Activated naive CD8-positive, alpha-beta T cell treated with anti-CD3 and anti-CD28 coated beads for 36 hours (primary cell): ENCODE measurements around the gene AKAP7. TPM values are rescaled to one million over a fixed set of nuclear protein-coding genes. Genes with fewer than 3 reads are reported as not detected.
"Not testable (repeated sequence)": the region's sequence is repeated elsewhere in the genome, so short reads cannot be mapped to it uniquely, and the experiment has no call there.

ENCODE experiments used
- DNase-seq: peaks from one replicate; pipeline ENCODE4 v3.0.0; 2021
- H3K27ac Mint-ChIP-seq: one replicate; pipeline ENCODE4 v1.8.0; 2022; ENCODE audit warnings: mild to moderate bottlenecking, moderate library complexity, mixed read lengths
- H3K27me3 Mint-ChIP-seq: one replicate; pipeline ENCODE4 v1.8.0; 2022; ENCODE audit warnings: mild to moderate bottlenecking, mixed read lengths
- H3K36me3 Mint-ChIP-seq: one replicate; pipeline ENCODE4 v1.8.0; 2021; ENCODE audit warnings: mild to moderate bottlenecking, mixed read lengths
- H3K4me1 Mint-ChIP-seq: one replicate; pipeline ENCODE4 v1.8.0; 2021; ENCODE audit warnings: mixed read lengths
- H3K4me3 Mint-ChIP-seq: one replicate; pipeline ENCODE4 v1.8.0; 2022; ENCODE audit warnings: mild to moderate bottlenecking, moderate library complexity, mixed read lengths
- H3K9me3 Mint-ChIP-seq: one replicate; pipeline ENCODE4 v1.8.0; 2022; ENCODE audit warnings: mixed read lengths
- total RNA-seq, 2 experiments: library from RNA; stranded (reverse); gene quantifications; one replicate each; pipeline ENCODE4 v1.2.3, GENCODE V29; 2021

The AKAP7 gene
- total RNA-seq, 2 experiments from 2014 or later: 6.0 to 6.2 TPM

DNA sequence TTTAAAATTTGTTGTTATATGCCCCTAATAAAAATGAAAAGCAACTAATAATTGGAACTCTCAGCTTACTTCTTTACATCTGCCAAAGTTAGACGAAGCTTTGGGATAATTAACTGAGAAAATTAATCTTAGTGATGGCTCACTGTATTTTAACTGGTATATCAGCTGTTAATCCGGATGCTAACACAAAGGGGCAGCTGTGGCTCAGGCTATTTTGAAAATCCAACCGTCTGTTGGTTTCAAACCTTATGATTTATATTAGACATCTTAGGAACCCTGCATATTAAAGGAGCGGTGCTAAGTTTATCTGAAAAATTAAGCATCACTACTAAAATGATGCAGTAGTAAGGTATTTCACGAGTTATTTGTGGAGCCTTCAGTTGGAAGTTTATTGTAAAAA is 96.6 kb downstream of the AKAP7 start:
- Mint-ChIP-seq H3K27ac (no peak overlapping the region), H3K36me3 (peaks cover 17% of the 10 kb centered on the region), H3K27me3 (no peaks in the 10 kb centered on the region), H3K4me3 (no peak overlapping the region), H3K9me3 (peaks cover 5% of the 10 kb centered on the region), H3K4me1 (peaks cover 12% of the 10 kb centered on the region)
- DNase-seq: no peak

DNA sequence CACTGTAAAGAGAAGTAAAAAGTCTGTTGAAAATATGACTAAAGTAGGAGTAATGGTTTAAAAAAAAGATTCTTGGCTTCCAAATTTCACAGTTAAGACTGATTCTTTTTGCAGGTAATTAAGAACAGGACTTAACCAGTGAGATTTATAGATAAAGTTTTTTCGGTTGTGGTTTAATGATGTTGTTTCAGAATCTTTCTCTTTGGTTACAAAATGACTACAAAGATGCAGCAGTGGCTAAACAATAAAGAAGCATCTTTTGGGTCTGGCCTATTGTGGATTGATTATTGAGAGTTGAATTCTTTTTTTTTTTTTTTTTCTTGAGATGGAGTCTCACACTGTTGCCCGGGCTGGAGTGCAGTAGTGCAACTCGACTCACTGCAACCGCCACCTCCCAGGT is 109.7 kb downstream of the AKAP7 start:
- no peak for DNase-seq
- Mint-ChIP-seq H3K4me1 (peaks cover 10% of the 10 kb centered on the region), H3K27me3 (no peaks in the 10 kb centered on the region), H3K4me3 (no peak overlapping the region), H3K36me3 (peaks cover 23% of the 10 kb centered on the region), H3K9me3 (peaks cover 11% of the 10 kb centered on the region), H3K27ac (no peak overlapping the region)

DNA sequence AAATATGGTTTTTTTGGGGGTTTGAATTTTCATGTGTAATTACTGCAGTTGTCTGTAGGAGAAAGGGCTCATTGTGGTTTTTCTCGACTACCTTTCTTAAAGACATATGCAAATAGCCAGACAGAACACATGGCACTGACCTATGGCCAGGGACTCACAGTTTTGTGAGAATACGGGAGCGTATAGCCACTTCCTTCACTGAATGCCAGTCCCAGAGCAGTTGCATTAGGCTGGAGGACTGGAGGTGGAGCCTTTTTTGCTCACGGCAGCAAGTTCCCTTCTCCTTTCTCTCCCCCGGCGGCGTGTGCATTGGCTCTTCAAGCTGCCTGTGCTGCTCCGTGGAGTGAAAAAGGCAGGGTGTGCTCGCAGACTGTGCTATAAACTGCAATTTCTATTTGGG is 114.9 kb downstream of the AKAP7 start:
- H3K27me3 Mint-ChIP-seq: no peaks in the 10 kb centered on the region
- peak; percentile 9 for DNase-seq
- peak overlapping the region; percentile 73 for H3K4me3 Mint-ChIP-seq
- peaks cover 46% of the 10 kb centered on the region for H3K4me1 Mint-ChIP-seq
- H3K9me3 Mint-ChIP-seq: no peaks in the 10 kb centered on the region
- no peak overlapping the region for H3K27ac Mint-ChIP-seq
- peaks cover 4% of the 10 kb centered on the region for H3K36me3 Mint-ChIP-seq

DNA sequence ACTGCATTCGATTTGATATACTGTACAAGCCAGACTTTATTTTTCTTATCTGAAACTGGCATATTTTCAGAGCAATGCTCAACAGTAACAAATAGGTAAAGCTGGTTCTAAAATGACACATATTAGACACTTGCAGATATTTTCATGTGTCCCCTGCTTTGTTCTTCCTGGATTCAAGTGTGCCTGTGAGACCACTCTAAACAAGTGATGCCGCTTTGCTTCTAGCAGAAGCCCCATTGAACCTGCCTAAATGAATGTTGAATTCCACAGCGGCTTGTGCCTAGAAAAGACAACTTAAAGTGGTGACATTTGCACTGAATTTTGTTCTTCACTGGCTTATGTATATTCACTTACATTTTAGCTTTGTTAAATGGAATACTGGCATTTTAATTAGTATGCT is 115.7 kb downstream of the AKAP7 start:
- peak overlapping the region; percentile 73 for H3K4me3 Mint-ChIP-seq
- DNase-seq: no peak
- H3K9me3 Mint-ChIP-seq: no peaks in the 10 kb centered on the region
- H3K27ac Mint-ChIP-seq: no peak overlapping the region
- no peaks in the 10 kb centered on the region for H3K27me3 Mint-ChIP-seq
- peaks cover 3% of the 10 kb centered on the region for H3K36me3 Mint-ChIP-seq
- H3K4me1 Mint-ChIP-seq: peaks cover 51% of the 10 kb centered on the region

DNA sequence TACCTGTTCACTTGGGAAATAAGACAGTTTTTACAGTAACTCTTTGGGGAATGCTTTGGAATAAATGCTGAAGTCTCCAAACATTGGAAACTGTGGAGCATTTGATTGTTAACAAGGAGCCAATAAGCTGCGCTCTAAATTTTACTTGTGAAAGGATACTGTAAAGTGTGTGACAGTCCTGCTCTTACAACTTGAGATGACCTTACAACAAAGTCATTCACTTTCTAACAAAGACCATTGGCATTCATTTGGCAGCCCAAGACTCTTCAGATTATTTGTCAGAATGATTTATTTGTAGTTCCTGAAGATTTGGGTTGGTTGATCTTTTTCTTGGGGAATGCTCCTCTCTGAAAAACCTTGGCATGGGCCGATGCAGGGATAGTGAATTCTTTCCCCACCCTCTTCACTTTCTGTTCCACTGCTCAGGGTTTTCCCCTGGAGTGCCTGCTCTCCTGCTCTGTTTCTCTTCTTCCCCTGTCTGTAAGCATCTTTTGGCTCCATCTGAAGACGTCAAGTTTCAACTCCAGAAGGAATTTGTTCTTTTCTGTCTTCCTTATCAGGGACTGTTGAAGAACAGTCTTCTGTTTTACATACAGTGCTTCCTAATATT is 116.4 kb downstream of the AKAP7 start:
- Mint-ChIP-seq H3K36me3 (peaks cover 3% of the 10 kb centered on the region), H3K4me1 (peaks cover 48% of the 10 kb centered on the region), H3K9me3 (no peaks in the 10 kb centered on the region), H3K27ac (peak overlapping the region; percentile 20), H3K27me3 (no peaks in the 10 kb centered on the region), H3K4me3 (peak overlapping the region; percentile 35)
- no peak for DNase-seq

DNA sequence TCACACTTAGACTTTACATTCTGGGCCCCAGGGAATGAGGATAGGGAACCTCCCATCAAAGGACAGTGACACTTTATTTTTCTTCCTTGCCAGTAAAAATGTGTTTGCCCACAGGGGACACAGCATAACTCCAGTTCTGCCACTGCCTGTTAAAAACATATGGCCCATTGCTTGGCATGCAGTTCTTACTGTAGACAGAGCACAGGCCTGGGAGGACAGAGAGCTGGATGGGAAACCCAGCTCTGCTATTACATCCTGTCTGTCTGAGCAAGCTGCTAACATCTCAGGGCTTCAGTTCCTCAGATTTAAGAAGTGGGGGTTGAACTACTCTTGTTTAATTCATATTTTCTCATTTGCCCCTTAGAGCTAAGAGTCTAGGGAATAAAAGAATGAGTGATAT is 120.2 kb downstream of the AKAP7 start:
- Mint-ChIP-seq H3K36me3 (peaks cover 9% of the 10 kb centered on the region), H3K27ac (no peak overlapping the region), H3K4me3 (no peak overlapping the region), H3K27me3 (no peaks in the 10 kb centered on the region), H3K4me1 (peaks cover 52% of the 10 kb centered on the region), H3K9me3 (peaks cover 2% of the 10 kb centered on the region)
- no peak for DNase-seq

DNA sequence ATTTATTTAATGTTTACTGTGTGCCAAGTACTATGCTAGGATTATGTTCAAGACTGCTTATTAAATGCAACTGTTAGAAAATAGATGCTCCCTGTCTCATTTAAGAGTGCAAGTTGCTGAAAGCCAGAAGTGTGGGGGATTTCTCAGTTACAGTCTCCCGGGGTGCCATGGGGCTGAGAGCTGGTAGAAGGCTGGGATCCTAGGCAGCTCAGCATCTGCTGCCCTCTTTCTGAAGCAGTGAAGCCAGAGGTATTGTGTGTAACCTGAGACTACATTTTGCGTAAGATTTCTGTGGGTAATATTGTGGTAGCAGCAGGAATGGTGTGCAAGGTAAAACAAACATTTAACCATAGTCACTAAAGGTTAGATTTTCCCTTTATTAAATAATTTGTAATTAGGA is 120.6 kb downstream of the AKAP7 start:
- Mint-ChIP-seq H3K9me3 (peaks cover 3% of the 10 kb centered on the region), H3K27me3 (no peaks in the 10 kb centered on the region), H3K36me3 (peaks cover 11% of the 10 kb centered on the region), H3K4me3 (no peak overlapping the region), H3K27ac (peak overlapping the region; percentile 25), H3K4me1 (peaks cover 47% of the 10 kb centered on the region)
- DNase-seq: no peak

DNA sequence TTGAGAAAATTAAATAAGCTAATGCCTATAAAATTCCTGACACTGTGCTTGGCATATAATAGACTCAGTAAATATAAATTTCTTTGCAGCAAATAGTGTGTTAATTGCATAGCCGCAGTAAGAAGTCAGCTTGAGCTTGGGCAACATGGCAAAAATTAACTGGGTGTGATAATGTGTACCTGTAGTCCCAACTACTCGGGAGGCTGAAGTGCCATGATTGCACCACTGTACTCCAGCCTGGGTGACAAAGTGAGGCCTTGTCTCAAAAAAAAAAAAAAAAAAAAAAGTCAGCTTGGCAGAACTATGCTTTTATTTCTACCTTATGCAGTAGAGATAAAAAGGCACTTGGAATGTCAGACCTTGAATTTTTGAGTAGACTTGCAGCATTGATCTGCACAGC is 121.8 kb downstream of the AKAP7 start:
- DNase-seq: no peak
- H3K27me3 Mint-ChIP-seq: no peaks in the 10 kb centered on the region
- peaks cover 8% of the 10 kb centered on the region for H3K9me3 Mint-ChIP-seq
- H3K4me3 Mint-ChIP-seq: no peak overlapping the region
- peaks cover 18% of the 10 kb centered on the region for H3K36me3 Mint-ChIP-seq
- peaks cover 35% of the 10 kb centered on the region for H3K4me1 Mint-ChIP-seq
- H3K27ac Mint-ChIP-seq: no peak overlapping the region

DNA sequence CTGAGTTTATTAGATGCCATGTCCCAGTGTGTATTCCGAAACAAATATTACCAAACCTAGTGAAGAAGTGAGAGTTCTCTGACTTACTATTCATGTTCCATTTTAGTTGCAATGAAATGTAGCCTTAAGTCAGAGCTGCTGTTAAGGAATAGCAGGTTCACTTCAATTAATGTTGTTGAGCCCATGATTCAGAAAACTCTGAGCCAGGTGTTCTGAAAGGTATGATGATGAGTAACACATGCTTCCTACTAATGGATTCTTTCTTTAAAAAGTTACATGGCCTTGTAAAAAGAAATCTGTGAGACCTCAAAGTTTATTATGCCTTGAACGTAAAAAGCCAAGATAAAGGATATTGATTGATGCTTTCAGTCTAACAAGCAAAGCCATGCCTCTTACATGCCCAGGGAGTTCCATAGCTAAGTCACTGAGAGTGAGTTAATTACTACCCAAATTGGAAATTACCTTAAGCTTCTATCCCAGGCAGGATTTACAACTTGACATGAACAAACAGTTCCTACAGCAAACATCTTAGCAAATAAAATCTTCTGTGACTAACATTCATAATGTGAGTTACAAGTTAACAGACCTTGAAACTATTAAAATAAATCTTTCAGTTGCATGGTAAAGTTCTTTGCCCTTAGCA is 122.9 kb downstream of the AKAP7 start:
- DNase-seq: no peak
- Mint-ChIP-seq H3K36me3 (peaks cover 23% of the 10 kb centered on the region), H3K4me3 (no peak overlapping the region), H3K9me3 (peaks cover 8% of the 10 kb centered on the region), H3K27ac (no peak overlapping the region), H3K27me3 (no peaks in the 10 kb centered on the region), H3K4me1 (peaks cover 26% of the 10 kb centered on the region)

DNA sequence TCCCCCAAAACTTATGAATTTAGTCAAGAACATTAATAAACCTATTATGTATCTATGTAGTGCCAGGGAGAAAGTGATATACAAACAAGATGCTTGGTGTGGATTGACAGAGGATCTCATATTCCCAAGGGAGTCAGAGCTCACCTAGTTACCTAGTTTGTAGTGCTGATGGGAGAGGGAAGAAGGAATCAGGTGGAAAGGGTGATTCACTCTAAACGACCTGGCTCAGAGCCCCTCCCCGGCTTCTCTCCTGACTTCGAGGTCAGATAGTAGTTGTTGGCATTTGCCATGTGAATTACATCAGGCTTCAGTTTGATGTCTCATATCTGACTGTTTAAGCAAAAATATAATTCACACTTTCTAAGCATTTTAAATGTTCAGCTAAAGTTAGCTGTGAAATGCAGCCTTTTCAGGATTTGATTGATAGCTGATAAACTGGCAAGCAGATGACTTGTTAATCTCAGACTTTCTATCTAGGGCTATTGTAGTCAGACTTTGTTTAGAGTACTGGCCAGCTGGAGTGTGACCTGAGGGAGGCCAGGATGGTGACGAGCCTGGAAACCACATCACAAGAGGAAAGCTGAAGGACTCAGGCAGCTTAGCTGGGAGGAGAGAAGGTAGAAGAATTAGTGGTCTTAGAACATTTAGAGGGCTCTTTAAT is 123.7 kb downstream of the AKAP7 start:
- H3K27ac Mint-ChIP-seq: peak overlapping the region; percentile 6

DNA sequence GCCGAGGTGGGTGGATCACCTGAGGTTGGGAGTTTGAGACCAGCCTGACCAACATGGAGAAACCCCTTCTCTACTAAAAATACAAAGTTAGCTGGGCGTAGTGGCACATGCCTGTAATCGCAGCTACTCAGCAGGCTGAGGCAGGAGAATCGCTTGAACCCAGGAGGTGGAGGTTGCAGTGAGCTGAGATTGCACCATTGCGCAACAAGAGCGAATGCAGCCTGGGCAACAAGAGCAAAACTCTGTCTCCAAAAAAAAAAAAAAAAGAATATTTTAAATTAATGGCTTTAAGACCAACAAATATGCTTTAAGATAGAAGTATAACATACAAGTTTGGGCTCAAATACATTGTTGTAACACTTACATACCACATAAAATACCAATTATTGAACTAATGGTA is 125.7 kb downstream of the AKAP7 start:
- Mint-ChIP-seq H3K9me3 (peaks cover 11% of the 10 kb centered on the region), H3K36me3 (peaks cover 30% of the 10 kb centered on the region), H3K4me1 (peaks cover 16% of the 10 kb centered on the region)
- H3K4me3 Mint-ChIP-seq, H3K27me3 Mint-ChIP-seq, H3K27ac Mint-ChIP-seq, DNase-seq: not testable (repeated sequence)

More for the DNA sequence above, 123.7 kb downstream of the AKAP7 start:
- Mint-ChIP-seq H3K4me3 (no peak overlapping the region), H3K9me3 (peaks cover 8% of the 10 kb centered on the region), H3K27me3 (no peaks in the 10 kb centered on the region), H3K36me3 (peaks cover 24% of the 10 kb centered on the region), H3K4me1 (peaks cover 25% of the 10 kb centered on the region)
- DNase-seq: no peak

DNA sequence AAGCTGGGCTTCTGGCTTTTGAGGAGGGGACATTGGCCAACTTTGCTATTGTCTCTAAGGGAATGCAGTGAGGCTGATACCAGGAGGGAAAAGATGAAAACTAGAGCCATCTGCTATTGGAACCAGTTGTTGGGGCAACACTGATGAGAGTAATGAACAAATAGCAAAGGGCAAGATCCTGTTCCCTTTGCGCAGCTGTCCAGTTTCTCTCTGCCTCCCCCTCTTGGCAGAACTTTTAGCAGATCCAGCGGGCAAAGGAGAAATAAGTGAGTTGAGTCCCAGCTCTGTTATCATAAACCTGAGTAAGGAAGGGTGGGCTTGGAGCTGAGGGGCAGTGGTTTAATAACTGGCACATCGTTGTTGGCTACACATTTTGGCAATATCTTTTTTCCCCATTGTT is 126.8 kb downstream of the AKAP7 start:
- Mint-ChIP-seq H3K9me3 (peaks cover 11% of the 10 kb centered on the region), H3K4me1 (peaks cover 21% of the 10 kb centered on the region), H3K27ac (no peak overlapping the region), H3K27me3 (no peaks in the 10 kb centered on the region), H3K36me3 (peaks cover 33% of the 10 kb centered on the region), H3K4me3 (no peak overlapping the region)
- DNase-seq: no peak

DNA sequence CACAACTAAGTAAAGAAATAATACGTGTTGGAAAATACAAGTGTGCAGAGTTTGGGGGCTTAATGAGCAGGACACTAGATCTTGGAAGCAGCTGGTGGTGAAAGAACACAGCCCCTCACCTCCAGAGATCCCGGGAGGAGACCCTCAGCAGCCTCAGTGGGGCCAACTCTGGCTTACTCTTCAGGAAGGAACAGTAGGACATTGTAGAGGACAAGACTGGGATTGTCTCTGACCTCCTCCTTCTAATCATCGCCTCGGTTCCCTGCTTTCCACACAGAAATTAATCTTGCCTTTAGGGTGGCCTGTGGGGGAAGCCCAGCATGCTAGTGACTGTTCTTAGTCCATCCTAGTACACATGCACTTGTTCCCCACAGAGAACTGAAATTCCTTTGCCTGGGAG is 130.7 kb downstream of the AKAP7 start:
- peaks cover 49% of the 10 kb centered on the region for H3K36me3 Mint-ChIP-seq
- H3K27me3 Mint-ChIP-seq: no peaks in the 10 kb centered on the region
- peaks cover 15% of the 10 kb centered on the region for H3K9me3 Mint-ChIP-seq
- DNase-seq: no peak
- no peak overlapping the region for H3K27ac Mint-ChIP-seq
- no peak overlapping the region for H3K4me3 Mint-ChIP-seq
- H3K4me1 Mint-ChIP-seq: peaks cover 35% of the 10 kb centered on the region

DNA sequence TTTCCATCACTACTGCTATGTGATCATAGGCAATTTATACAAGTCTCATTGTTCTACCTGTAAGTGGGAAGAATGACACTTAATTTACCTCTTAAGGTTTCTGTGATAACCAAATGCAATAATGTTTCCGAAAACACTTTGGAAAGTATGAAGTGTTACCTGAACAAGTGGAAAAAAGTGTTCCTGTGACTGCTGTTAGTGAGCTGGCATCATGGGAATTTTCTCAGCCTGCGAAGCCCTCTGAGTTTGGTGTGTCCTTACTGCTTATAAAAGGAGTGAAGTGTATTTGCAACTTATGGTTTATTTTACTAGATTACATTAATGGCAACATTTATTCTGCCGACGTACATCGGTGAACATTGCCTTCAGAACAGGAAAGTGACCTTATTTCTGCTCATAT is 133.0 kb downstream of the AKAP7 start:
- H3K27ac Mint-ChIP-seq: no peak overlapping the region
- no peak for DNase-seq
- no peaks in the 10 kb centered on the region for H3K27me3 Mint-ChIP-seq
- H3K36me3 Mint-ChIP-seq: peaks cover 50% of the 10 kb centered on the region
- H3K4me1 Mint-ChIP-seq: peaks cover 36% of the 10 kb centered on the region
- H3K4me3 Mint-ChIP-seq: no peak overlapping the region
- peaks cover 23% of the 10 kb centered on the region for H3K9me3 Mint-ChIP-seq

DNA sequence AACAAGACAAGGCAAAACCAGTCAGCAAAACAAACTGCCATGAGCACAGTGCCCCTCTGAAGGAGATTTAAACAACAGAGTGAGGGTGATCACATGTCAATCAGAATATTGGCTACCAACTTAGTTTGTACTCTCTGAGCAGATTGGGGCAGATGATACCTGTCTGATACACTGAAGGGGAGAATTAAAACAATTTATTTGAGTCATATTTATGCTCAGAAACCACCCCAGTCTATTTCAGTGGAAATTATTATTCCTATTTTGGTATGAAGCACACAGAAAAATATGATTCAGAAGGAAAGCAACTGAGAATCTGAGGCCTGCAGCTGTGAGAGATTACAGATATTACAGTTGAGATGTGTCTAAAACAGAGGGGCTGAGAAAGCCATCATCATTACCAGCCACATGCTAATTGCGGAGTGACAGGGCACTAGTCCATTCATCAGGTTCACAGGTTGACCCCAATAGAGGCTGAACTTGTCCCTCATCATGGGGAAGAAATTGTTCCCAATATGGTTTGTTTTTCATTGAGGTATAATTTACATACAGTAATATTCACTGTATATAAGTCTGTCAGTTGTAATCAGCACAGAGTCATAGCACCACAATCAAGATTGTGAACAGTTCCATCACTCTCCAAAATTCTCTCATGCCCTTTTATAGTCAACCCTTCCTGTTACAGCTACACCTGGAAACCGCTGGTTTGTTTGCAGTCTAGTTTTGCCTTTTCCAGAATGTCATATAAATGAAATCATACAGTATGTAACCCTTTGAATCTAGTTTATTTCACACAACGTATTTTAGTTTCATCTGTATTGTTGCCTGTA is 134.5 kb downstream of the AKAP7 start:
- peaks cover 55% of the 10 kb centered on the region for H3K36me3 Mint-ChIP-seq
- H3K27me3 Mint-ChIP-seq: no peaks in the 10 kb centered on the region
- peak overlapping the region; percentile 53 for H3K27ac Mint-ChIP-seq
- no peak overlapping the region for H3K4me3 Mint-ChIP-seq
- DNase-seq: no peak
- H3K9me3 Mint-ChIP-seq: peaks cover 31% of the 10 kb centered on the region
- H3K4me1 Mint-ChIP-seq: peaks cover 34% of the 10 kb centered on the region
